ENCODE data around the gene COPZ2.

Gene COPZ2

DNA sequence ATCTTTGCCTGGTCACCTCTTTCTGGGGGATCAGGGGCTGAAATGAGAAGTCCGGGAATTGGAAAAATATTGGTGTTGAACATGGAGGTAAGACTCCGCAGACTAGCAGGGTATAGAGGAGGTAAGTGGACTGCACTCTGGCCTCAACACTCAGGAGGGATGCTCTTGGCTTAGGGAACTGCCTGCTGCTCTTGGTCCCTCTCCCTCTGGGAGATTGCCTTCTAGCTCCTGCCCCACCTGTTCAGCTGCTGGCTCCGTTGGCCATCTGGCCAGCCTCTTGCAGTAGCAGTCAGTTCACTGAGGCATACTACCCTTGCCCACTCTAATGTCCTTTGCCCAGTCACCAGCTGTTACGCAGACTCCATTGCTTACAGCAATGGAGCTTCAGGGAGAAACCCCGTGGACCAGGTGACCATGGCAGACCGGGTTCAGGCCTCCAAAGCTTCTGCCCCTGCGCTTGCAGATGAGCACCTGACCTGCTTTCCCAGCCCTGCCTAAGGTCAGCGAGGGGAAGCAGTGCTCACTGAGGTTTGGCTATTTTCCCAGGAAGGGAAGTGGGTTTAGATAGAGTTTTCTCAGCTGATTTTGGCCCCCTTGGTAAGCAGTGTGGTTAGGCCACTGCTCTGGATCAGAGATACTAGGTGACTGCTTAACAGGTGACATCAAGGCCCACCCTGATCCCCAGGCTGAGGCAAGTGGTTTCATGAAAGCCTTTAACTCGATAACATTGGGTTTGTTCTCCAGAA is 54.8 kb downstream of the COPZ2 start:
- no peak for DNase-seq

DNA sequence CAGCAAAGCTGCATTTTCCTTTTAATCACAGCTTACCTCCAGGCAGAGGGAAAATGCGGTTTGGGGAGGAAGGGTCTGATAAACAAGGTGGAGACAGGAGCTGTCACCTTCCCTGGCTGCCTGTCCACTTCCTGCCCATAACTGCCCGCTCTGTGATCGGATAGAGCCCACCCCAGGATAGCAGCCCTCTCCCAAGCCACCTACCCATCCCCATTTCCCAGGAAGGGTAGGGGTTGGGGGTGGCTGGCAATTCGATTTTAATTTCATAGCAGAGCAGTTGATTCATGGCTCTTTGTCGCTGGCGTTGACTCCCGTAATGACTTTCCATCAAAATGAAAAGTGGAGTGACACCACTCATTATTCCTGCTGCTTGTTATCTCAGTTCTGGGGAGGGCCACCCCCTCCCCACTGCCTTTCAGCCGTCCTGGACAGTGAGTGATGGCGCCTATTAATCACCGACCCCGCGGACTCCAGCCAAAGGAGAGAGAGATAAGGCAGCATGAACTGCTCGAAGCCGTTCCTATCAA is 55.4 kb downstream of the COPZ2 start:
- no peak for DNase-seq

DNA sequence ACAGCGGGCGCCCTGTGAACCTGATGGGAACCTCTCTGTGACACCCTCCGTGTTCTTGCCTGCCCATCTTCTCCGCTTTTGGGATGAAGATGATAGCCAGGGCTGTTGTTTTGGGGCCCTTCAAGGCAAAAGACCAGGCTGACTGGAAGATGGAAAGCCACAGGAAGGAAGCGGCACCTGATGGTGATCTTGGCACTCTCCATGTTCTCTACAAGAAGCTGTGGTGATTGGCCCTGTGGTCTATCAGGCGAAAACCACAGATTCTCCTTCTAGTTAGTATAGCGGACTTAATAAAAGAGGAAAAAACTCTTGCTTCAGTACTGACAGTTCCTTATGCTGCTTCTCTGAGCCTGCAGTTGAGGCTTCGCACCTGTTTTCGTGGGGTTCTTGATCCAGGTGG is 56.1 kb downstream of the COPZ2 start:
- DNase-seq, result no peak

DNA sequence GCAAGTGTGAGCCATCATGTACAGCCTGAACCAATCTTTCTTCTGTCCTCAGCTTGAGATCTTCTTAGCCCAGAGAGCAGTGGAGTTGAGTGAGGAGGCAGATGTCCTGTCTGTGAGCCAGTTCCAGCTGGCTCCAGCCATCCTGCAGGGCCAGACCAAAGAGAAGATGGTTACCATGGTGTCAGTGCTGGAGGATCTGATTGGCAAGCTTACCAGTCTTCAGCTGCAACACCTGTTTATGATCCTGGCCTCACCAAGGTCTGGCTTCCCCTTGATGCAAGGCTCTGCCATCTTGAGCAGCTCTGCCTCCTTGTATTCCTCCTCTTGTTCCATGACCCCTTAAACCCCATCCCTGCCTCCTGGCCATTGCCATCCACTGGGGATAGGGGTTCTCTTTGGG is 57.1 kb downstream of the COPZ2 start:
- DNase-seq, result no peak

DNA sequence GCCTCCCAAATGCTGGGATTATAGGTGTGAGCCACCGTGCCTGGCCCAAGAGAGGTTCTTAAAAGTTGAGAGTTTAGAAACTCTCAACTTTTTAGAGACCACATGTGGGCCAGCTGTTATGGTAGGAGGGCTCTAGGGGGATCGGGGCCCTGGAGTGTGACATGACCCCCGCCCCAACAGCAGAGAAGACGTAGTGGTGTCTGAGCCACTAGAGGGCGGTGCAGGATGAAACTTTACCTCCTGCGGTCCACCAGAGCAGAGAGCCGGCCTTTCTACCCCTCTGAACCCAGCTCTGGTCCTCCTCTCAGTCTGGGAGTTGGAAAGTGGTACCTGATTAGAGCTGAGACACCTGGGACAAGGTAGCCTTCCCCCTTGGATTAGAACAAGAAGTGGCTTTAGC is 59.3 kb downstream of the COPZ2 start:
- peak; percentile 10 for DNase-seq
